ENCODE results near the gene RPLP1.

DNA sequence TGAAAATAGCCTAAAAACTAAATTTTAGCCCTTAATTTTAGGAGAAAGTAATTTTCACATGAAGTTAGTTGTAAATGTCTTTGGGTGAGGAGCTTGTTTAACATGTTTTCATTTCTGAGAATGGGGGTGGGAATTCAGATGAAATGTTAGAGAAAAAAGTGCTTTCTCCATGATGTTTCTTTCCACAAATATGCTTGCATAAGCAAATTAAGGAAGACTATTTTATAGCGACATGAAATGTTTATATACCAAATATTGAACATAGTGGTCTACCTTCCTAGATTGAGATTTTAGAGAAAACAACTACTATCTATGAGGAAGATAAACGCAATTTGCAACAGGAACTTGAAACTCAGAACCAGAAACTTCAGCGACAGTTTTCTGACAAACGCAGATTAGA is 13.0 kb upstream of the RPLP1 start:
- TF ChIP-seq, protein P1, sequence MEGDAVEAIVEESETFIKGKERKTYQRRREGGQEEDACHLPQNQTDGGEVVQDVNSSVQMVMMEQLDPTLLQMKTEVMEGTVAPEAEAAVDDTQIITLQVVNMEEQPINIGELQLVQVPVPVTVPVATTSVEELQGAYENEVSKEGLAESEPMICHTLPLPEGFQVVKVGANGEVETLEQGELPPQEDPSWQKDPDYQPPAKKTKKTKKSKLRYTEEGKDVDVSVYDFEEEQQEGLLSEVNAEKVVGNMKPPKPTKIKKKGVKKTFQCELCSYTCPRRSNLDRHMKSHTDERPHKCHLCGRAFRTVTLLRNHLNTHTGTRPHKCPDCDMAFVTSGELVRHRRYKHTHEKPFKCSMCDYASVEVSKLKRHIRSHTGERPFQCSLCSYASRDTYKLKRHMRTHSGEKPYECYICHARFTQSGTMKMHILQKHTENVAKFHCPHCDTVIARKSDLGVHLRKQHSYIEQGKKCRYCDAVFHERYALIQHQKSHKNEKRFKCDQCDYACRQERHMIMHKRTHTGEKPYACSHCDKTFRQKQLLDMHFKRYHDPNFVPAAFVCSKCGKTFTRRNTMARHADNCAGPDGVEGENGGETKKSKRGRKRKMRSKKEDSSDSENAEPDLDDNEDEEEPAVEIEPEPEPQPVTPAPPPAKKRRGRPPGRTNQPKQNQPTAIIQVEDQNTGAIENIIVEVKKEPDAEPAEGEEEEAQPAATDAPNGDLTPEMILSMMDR (conservative IDR thresholded peaks at IDR 0.05), result no peak
- no peak for TF ChIP-seq EZH2 (IDR thresholded peaks at IDR 0.05; ENCODE audit: low read depth)
